ENCODE measurements around the gene LOXL1. TPM values are rescaled to one million over a fixed set of nuclear protein-coding genes. Genes with fewer than 3 reads are reported as not detected.

Gene LOXL1
- total RNA-seq, 1 experiment from 2014 or later = 4.9 TPM

GRCh38 chr15:73923488-73924164 lies 2.6 kb upstream of the LOXL1 start:
- no peak for DNase-seq (ENCODE audit: unreplicated experiment)
- Mint-ChIP-seq H3K4me1 (ENCODE audit: insufficient read depth, unreplicated experiment) (peaks cover 16% of the 10 kb centered on the region), H3K36me3 (ENCODE audit: insufficient read depth, unreplicated experiment) (peaks cover 4% of the 10 kb centered on the region), H3K9me3 (ENCODE audit: unreplicated experiment) (no peaks in the 10 kb centered on the region), H3K27ac (ENCODE audit: low read depth, unreplicated experiment) (peak overlapping the region; percentile 63), H3K4me3 (ENCODE audit: unreplicated experiment) (no peak overlapping the region), H3K27me3 (ENCODE audit: insufficient read depth, unreplicated experiment) (no peaks in the 10 kb centered on the region)
- POLR2A ChIA-PET = interaction anchor here (0.6 kb wide), 1 partner anchor 124 kb away, joined by 3 read pairs; no protein-coding TSS in a partner anchor
- intact Hi-C loops (cut with micrococcal nuclease) = no loop called here
- BruUV-seq (replicated peaks) = no TSS peak
- TF ChIP-seq CTCF (IDR thresholded peaks at IDR 0.05; ENCODE audit: unreplicated experiment) = no peak
- CTCF ChIA-PET = interaction anchor here (0.9 to 1.5 kb wide), 2 partner anchors 15 to 18 kb away, joined by 3 to 5 read pairs; no protein-coding TSS in a partner anchor

GRCh38 chr15:73924171-73924921 lies 1.9 kb upstream of the LOXL1 start:
- Mint-ChIP-seq H3K36me3 (ENCODE audit: insufficient read depth, unreplicated experiment) (no peaks in the 10 kb centered on the region), H3K4me3 (ENCODE audit: unreplicated experiment) (no peak overlapping the region), H3K27ac (ENCODE audit: low read depth, unreplicated experiment) (peak overlapping the region; percentile 63), H3K4me1 (ENCODE audit: insufficient read depth, unreplicated experiment) (peaks cover 16% of the 10 kb centered on the region), H3K27me3 (ENCODE audit: insufficient read depth, unreplicated experiment) (no peaks in the 10 kb centered on the region), H3K9me3 (ENCODE audit: unreplicated experiment) (no peaks in the 10 kb centered on the region)
- CTCF ChIA-PET = interaction anchor here (1.5 kb wide), 1 partner anchor 16 kb away, joined by 5 read pairs; no protein-coding TSS in a partner anchor
- no TSS peak for BruUV-seq (replicated peaks)
- no peak for TF ChIP-seq CTCF (IDR thresholded peaks at IDR 0.05; ENCODE audit: unreplicated experiment)
- POLR2A ChIA-PET = no interaction called here
- intact Hi-C loops (cut with micrococcal nuclease) = no loop called here
- peak; percentile 69 for DNase-seq (ENCODE audit: unreplicated experiment)

- ChIA-PET POLR2A (no interaction called here), CTCF (interaction anchor here (1.2 kb wide), 1 partner anchor 12 kb away, joined by 3 read pairs; no protein-coding TSS in a partner anchor)
- DNase-seq (ENCODE audit: unreplicated experiment) = no peak
- no peak for TF ChIP-seq CTCF (IDR thresholded peaks at IDR 0.05; ENCODE audit: unreplicated experiment)
- Mint-ChIP-seq H3K9me3 (ENCODE audit: unreplicated experiment) (no peaks in the 10 kb centered on the region), H3K4me3 (ENCODE audit: unreplicated experiment) (peak overlapping the region; percentile 64), H3K36me3 (ENCODE audit: insufficient read depth, unreplicated experiment) (no peaks in the 10 kb centered on the region), H3K27ac (ENCODE audit: low read depth, unreplicated experiment) (no peak overlapping the region), H3K4me1 (ENCODE audit: insufficient read depth, unreplicated experiment) (peaks cover 16% of the 10 kb centered on the region), H3K27me3 (ENCODE audit: insufficient read depth, unreplicated experiment) (no peaks in the 10 kb centered on the region)
- no TSS peak for BruUV-seq (replicated peaks)
- intact Hi-C loops (cut with micrococcal nuclease) = no loop called here
Measured at GRCh38 chr15:73925848-73926218, 429 bp upstream of the LOXL1 start.

- DNase-seq (ENCODE audit: unreplicated experiment) = peak; percentile 20
- Mint-ChIP-seq H3K27ac (ENCODE audit: low read depth, unreplicated experiment) (no peak overlapping the region), H3K36me3 (ENCODE audit: insufficient read depth, unreplicated experiment) (no peaks in the 10 kb centered on the region), H3K4me1 (ENCODE audit: insufficient read depth, unreplicated experiment) (peaks cover 16% of the 10 kb centered on the region), H3K4me3 (ENCODE audit: unreplicated experiment) (peak overlapping the region; percentile 69), H3K27me3 (ENCODE audit: insufficient read depth, unreplicated experiment) (no peaks in the 10 kb centered on the region), H3K9me3 (ENCODE audit: unreplicated experiment) (no peaks in the 10 kb centered on the region)
- intact Hi-C loops (cut with micrococcal nuclease) = no loop called here
- no peak for TF ChIP-seq CTCF (IDR thresholded peaks at IDR 0.05; ENCODE audit: unreplicated experiment)
- POLR2A ChIA-PET = interaction anchor here (1.6 kb wide), 1 partner anchor 295 kb away, joined by 3 read pairs; no protein-coding TSS in a partner anchor
- no TSS peak for BruUV-seq (replicated peaks)
- CTCF ChIA-PET = interaction anchor here (0.6 to 1.7 kb wide), 8 partner anchors 9 to 638 kb away, joined by 3 to 6 read pairs (median 4); no protein-coding TSS in a partner anchor
Measured at GRCh38 chr15:73927003-73927475, 777 bp downstream of the LOXL1 start.
